CD4-positive, alpha-beta T cell treated with Interleukin-4 for 1 hour (primary cell): Measurements from ENCODE around the gene POLN.
"Not testable (repeated sequence)": the region's sequence is repeated elsewhere in the genome, so short reads cannot be mapped to it uniquely, and the experiment has no call there.

Experiments
- DNase-seq, 2 donors: peaks; one replicate each; pipeline ENCODE4 v3.0.0-alpha.2; 2020 to 2022

POLN gene

GRCh38 chr4:2251073-2251794 lies 9.3 kb upstream of the POLN start:
- peak in 1 of 2 donors; percentile 5 for DNase-seq

- DNase-seq, result peak in 1 of 2 donors; percentile 4
Measured at GRCh38 chr4:2250357-2251072, 8.6 kb upstream of the POLN start.

- peak in 1 of 2 donors; percentile 6 for DNase-seq
Measured at GRCh38 chr4:2249526-2250356, 7.8 kb upstream of the POLN start.

GRCh38 chr4:2248821-2249261 lies 6.9 kb upstream of the POLN start:
- DNase-seq, result peak in 1 of 2 donors; percentile 9

- peak in 1 of 2 donors; percentile 10 for DNase-seq
Measured at GRCh38 chr4:2248044-2248780, 6.3 kb upstream of the POLN start.

GRCh38 chr4:2247128-2248043 lies 5.5 kb upstream of the POLN start:
- peak in 1 of 2 donors; percentile 8 for DNase-seq

- DNase-seq, result peak in 1 of 2 donors; percentile 8
Measured at GRCh38 chr4:2246384-2247127, 4.6 kb upstream of the POLN start.

- no peak for DNase-seq
Measured at GRCh38 chr4:2245787-2246275, 3.9 kb upstream of the POLN start.

GRCh38 chr4:2245057-2245786 lies 3.3 kb upstream of the POLN start:
- peak in 1 of 2 donors; percentile 7 for DNase-seq

- peak in 1 of 2 donors; percentile 21 for DNase-seq
Measured at GRCh38 chr4:2243681-2244380, 1.9 kb upstream of the POLN start.

GRCh38 chr4:2241003-2241402 lies 918 bp downstream of the POLN start:
- DNase-seq, result peak; percentile 11 to 82

- DNase-seq, result no peak
Measured at GRCh38 chr4:2236944-2237666, 4.8 kb downstream of the POLN start.

- no peak for DNase-seq
Measured at GRCh38 chr4:2231082-2231481, 10.8 kb downstream of the POLN start.

GRCh38 chr4:2226261-2226660 lies 15.7 kb downstream of the POLN start:
- no peak for DNase-seq

- no peak for DNase-seq
Measured at GRCh38 chr4:2222838-2223237, 19.1 kb downstream of the POLN start.

GRCh38 chr4:2221378-2221777 lies 20.5 kb downstream of the POLN start:
- DNase-seq, result not testable (repeated sequence)

- DNase-seq, result peak; percentile 79 to 84
Measured at GRCh38 chr4:2220016-2220630, 21.8 kb downstream of the POLN start.

- no peak for DNase-seq
Measured at GRCh38 chr4:2219233-2219760, 22.6 kb downstream of the POLN start.
